ENCODE results near the gene POU2AF1.

DNA sequence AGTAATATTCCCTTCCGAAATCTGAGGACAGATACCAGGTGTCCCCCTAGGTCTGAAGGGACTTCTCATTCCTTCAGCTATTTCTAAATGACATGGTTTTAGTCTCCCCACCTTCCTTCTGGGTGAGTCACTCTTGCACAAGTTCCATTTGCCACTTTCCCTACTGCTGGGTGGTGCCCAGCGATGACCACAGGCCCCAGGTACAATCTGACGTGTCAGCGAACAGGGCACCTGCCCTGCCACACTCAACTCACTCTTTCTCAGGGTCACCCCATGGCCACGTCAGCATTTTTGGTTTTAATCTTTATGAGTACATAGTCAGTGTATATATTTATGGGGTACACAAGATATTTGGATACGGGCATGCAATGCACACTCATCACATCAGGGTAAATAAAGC lies 17.2 kb downstream of the POU2AF1 start:
- TF ChIP-seq SMC3 (IDR thresholded peaks at IDR 0.05): no peak
- TF ChIP-seq, protein P1, sequence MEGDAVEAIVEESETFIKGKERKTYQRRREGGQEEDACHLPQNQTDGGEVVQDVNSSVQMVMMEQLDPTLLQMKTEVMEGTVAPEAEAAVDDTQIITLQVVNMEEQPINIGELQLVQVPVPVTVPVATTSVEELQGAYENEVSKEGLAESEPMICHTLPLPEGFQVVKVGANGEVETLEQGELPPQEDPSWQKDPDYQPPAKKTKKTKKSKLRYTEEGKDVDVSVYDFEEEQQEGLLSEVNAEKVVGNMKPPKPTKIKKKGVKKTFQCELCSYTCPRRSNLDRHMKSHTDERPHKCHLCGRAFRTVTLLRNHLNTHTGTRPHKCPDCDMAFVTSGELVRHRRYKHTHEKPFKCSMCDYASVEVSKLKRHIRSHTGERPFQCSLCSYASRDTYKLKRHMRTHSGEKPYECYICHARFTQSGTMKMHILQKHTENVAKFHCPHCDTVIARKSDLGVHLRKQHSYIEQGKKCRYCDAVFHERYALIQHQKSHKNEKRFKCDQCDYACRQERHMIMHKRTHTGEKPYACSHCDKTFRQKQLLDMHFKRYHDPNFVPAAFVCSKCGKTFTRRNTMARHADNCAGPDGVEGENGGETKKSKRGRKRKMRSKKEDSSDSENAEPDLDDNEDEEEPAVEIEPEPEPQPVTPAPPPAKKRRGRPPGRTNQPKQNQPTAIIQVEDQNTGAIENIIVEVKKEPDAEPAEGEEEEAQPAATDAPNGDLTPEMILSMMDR (IDR thresholded peaks at IDR 0.05): no peak
- TF ChIP-seq, protein P2, sequence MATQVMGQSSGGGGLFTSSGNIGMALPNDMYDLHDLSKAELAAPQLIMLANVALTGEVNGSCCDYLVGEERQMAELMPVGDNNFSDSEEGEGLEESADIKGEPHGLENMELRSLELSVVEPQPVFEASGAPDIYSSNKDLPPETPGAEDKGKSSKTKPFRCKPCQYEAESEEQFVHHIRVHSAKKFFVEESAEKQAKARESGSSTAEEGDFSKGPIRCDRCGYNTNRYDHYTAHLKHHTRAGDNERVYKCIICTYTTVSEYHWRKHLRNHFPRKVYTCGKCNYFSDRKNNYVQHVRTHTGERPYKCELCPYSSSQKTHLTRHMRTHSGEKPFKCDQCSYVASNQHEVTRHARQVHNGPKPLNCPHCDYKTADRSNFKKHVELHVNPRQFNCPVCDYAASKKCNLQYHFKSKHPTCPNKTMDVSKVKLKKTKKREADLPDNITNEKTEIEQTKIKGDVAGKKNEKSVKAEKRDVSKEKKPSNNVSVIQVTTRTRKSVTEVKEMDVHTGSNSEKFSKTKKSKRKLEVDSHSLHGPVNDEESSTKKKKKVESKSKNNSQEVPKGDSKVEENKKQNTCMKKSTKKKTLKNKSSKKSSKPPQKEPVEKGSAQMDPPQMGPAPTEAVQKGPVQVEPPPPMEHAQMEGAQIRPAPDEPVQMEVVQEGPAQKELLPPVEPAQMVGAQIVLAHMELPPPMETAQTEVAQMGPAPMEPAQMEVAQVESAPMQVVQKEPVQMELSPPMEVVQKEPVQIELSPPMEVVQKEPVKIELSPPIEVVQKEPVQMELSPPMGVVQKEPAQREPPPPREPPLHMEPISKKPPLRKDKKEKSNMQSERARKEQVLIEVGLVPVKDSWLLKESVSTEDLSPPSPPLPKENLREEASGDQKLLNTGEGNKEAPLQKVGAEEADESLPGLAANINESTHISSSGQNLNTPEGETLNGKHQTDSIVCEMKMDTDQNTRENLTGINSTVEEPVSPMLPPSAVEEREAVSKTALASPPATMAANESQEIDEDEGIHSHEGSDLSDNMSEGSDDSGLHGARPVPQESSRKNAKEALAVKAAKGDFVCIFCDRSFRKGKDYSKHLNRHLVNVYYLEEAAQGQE (IDR thresholded peaks at IDR 0.05): no peak
